Measurements from ENCODE around the gene TMC1.

DNA sequence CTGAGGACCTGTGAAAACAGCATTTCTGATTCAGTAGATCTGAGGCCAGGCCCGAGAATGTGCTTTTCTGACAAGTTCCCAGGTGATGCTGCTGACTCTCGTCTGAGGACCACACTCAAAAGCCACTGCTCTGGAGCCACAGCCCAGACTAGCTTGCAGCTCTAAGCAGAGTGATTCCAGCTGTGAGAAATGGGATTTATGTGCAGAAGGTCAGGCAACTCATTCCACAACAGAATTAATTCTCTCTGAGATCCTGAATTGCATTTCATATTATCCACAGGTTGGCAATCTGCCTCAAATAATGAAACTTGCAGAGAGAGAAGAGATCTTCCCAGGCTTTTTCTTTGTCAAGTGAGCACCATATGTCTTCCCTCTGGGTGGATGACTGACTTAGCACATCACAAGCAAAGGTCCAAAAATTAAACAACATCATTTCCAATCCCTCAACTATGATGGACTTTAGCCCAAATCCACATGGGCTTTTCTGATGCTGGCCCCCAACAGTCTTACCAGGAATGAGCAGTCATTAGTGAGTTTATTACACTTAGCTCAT lies 291.2 kb downstream of the TMC1 start:
- TF ChIP-seq, protein P1, sequence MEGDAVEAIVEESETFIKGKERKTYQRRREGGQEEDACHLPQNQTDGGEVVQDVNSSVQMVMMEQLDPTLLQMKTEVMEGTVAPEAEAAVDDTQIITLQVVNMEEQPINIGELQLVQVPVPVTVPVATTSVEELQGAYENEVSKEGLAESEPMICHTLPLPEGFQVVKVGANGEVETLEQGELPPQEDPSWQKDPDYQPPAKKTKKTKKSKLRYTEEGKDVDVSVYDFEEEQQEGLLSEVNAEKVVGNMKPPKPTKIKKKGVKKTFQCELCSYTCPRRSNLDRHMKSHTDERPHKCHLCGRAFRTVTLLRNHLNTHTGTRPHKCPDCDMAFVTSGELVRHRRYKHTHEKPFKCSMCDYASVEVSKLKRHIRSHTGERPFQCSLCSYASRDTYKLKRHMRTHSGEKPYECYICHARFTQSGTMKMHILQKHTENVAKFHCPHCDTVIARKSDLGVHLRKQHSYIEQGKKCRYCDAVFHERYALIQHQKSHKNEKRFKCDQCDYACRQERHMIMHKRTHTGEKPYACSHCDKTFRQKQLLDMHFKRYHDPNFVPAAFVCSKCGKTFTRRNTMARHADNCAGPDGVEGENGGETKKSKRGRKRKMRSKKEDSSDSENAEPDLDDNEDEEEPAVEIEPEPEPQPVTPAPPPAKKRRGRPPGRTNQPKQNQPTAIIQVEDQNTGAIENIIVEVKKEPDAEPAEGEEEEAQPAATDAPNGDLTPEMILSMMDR (conservative IDR thresholded peaks at IDR 0.05), result no peak
- TF ChIP-seq EZH2 (IDR thresholded peaks at IDR 0.05; ENCODE audit: low read depth), result no peak

Data from PC-9 (cell line).